OCI-LY7 (cell line): ENCODE results near the gene AVPI1. TPM values are rescaled to one million over a fixed set of nuclear protein-coding genes. Genes with fewer than 3 reads are reported as not detected.

Experiments
- BruUV-seq: library from RNA; stranded (reverse); fragments of 400-500 nt; replicated peaks from 2 replicates; lab custom pipeline; 2021; lab: Mats Ljungman, UMichigan
- CTCF ChIA-PET: fragments of 300-600 bp; sonication (Branson Sonifier 250); formaldehyde crosslinking; loops from one replicate; lab custom pipeline; 2022; ENCODE audit warnings: antibody characterized with exemption; ENCODE audit not compliant: unreplicated experiment; lab: Charles Lee
- POLR2A ChIA-PET: fragments of 300-600 bp; sonication (Branson Sonifier 250); formaldehyde crosslinking; loops from one replicate; lab custom pipeline; 2022; ENCODE audit warnings: antibody characterized with exemption; lab: Charles Lee
- DNase-seq: peaks from one replicate; pipeline ENCODE4 v3.0.0-alpha.2; 2015; ENCODE audit warnings: low spot score
- H2AFZ ChIP-seq: fragments of 200-600 bp; sonication (generic), shearing (Covaris generic); 2 replicates; pipeline ENCODE4 v1.6.1; 2014; ENCODE audit warnings: mild to moderate bottlenecking, antibody characterized with exemption, low read length, moderate library complexity
- H3K27ac ChIP-seq: fragments of 200-600 bp; sonication (generic); 2 replicates; pipeline ENCODE4 v1.5.1; 2014; ENCODE audit warnings: mixed run types, low read depth, mild to moderate bottlenecking, moderate library complexity, low read length, inconsistent platforms; ENCODE audit not compliant: poor library complexity, severe bottlenecking
- H3K36me3 ChIP-seq: fragments of 200-600 bp; sonication (generic); 2 replicates; pipeline ENCODE4 v1.6.1; 2014; ENCODE audit warnings: mild to moderate bottlenecking, antibody characterized with exemption, low read length, moderate library complexity, mixed read lengths; ENCODE audit not compliant: insufficient read depth
- H3K4me1 ChIP-seq: fragments of 200-600 bp; sonication (generic); 2 replicates; pipeline ENCODE4 v1.5.1; 2014; ENCODE audit warnings: mild to moderate bottlenecking, low read length; ENCODE audit not compliant: insufficient read depth, poor library complexity, severe bottlenecking
- H3K4me2 ChIP-seq: fragments of 200-600 bp; sonication (generic); 2 replicates; pipeline ENCODE4 v1.6.1; 2014; ENCODE audit warnings: mild to moderate bottlenecking, low read length
- H3K4me3 ChIP-seq: fragments of 200-600 bp; sonication (generic); 2 replicates; pipeline ENCODE4 v1.5.1; 2014; ENCODE audit warnings: mild to moderate bottlenecking, low read depth, low read length; ENCODE audit not compliant: poor library complexity, severe bottlenecking
- H3K79me2 ChIP-seq: fragments of 200-600 bp; sonication (generic); 2 replicates; pipeline ENCODE4 v1.6.1; 2016; ENCODE audit warnings: low read depth, mild to moderate bottlenecking, low read length, moderate library complexity, mixed read lengths; ENCODE audit not compliant: insufficient read depth
- H3K9me2 ChIP-seq: fragments of 200-600 bp; sonication (generic); 2 replicates; pipeline ENCODE4 v1.6.1; 2016; ENCODE audit warnings: mild to moderate bottlenecking, low read length, mixed read lengths; ENCODE audit not compliant: insufficient read depth
- H3K9me3 ChIP-seq: fragments of 200-600 bp; sonication (generic); 2 replicates; pipeline ENCODE4 v1.6.1; 2014; ENCODE audit warnings: mild to moderate bottlenecking, mixed run types, low read length, mixed read lengths
- H4K20me1 ChIP-seq: fragments of 200-600 bp; sonication (generic); 2 replicates; pipeline ENCODE4 v1.6.1; 2014; ENCODE audit warnings: mild to moderate bottlenecking, antibody characterized with exemption, low read length, moderate library complexity, mixed read lengths; ENCODE audit not compliant: insufficient read depth
- EZH2phosphoT487 ChIP-seq: fragments of 200-600 bp; sonication (generic); IDR thresholded peaks from 2 replicates; pipeline ENCODE4 v1.6.1; 2018; ENCODE audit warnings: low read depth, borderline replicate concordance, mild to moderate bottlenecking, mixed run types, antibody characterized with exemption, low read length, moderate library complexity, mixed read lengths
- intact Hi-C: fragments of 100-400 bp; cut with micrococcal nuclease; formaldehyde crosslinking; loops from one replicate; pipeline ENCODE4 v1.10.0; 2022; ENCODE audit not compliant: unreplicated experiment
- total RNA-seq, 2 experiments: library from RNA; depleted of rRNA in 1 of 2; stranded (reverse); fragments of >200 nt in 1 of 2; shearing (Covaris generic) in 1 of 2; gene quantifications; 2 replicates each; pipeline ENCODE4 v1.2.3, GENCODE V29; 2014 to 2022
- TF ChIP-seq, protein P1 (sequence below): fragments of 200-600 bp; sonication (generic); conservative IDR thresholded peaks from 2 replicates; pipeline ENCODE4 v1.5.1; 2014; ENCODE audit warnings: mild to moderate bottlenecking, antibody characterized with exemption, low read length, moderate library complexity, mixed read lengths

The AVPI1 gene
- total RNA-seq, 2 experiments from 2014 or later, result 3.2 to 4.6 TPM

DNA sequence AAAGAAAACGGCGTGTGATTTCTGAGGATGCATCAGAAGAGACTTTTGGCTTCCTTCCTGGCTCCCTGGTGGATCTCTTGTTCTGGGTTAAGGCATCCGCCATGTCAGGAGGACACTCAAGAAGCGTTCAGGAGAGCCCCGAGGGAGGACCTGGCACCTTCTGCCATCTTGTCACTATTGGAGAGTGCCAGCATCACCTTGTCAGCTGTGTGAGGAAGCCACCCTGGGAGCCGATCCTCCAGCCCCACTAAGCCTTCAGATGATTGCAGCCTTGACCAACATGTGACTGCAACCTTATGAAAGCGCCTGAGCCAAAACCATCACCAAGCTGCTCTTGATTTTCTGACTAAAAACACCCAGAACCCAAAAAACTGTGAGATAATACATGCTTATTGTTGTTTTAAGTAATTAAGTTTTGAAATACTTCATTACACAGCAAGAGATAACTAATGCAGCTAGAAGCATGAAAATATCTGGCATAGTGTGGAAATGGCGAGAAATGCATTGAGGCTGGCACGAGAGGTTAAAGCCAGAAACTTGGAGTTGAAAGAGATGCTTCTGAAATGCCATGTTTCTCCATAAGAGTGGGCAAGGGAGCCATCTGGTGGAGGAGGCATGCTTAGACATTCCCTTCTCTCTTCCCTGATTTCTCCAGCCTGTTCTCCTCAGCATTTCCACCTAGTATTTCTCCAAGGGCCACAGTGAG is 44.5 kb upstream of the AVPI1 start:
- ChIA-PET POLR2A (no interaction called here), CTCF (interaction anchor here (0.6 to 0.9 kb wide), 2 partner anchors 30 to 297 kb away, joined by 3 read pairs; no protein-coding TSS in a partner anchor)
- Histone ChIP-seq H2AFZ (0 out of 2 replicates have a peak overlapping the region, but pooled peaks have one; percentile 23), H3K9me3 (no peaks in the 10 kb centered on the region), H3K9me2 (no peaks in the 10 kb centered on the region), H3K27ac (no peak overlapping the region), H3K79me2 (no peaks in the 10 kb centered on the region), H3K4me1 (peaks cover 9% of the 10 kb centered on the region), H3K4me2 (no peak overlapping the region), H4K20me1 (no peaks in the 10 kb centered on the region), H3K36me3 (no peaks in the 10 kb centered on the region), H3K4me3 (no peak overlapping the region)
- TF ChIP-seq EZH2phosphoT487, result no peak
- TF ChIP-seq, protein P1, sequence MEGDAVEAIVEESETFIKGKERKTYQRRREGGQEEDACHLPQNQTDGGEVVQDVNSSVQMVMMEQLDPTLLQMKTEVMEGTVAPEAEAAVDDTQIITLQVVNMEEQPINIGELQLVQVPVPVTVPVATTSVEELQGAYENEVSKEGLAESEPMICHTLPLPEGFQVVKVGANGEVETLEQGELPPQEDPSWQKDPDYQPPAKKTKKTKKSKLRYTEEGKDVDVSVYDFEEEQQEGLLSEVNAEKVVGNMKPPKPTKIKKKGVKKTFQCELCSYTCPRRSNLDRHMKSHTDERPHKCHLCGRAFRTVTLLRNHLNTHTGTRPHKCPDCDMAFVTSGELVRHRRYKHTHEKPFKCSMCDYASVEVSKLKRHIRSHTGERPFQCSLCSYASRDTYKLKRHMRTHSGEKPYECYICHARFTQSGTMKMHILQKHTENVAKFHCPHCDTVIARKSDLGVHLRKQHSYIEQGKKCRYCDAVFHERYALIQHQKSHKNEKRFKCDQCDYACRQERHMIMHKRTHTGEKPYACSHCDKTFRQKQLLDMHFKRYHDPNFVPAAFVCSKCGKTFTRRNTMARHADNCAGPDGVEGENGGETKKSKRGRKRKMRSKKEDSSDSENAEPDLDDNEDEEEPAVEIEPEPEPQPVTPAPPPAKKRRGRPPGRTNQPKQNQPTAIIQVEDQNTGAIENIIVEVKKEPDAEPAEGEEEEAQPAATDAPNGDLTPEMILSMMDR, result peak; percentile 88
- BruUV-seq, result no TSS peak
- intact Hi-C loops, result loop anchor here (1.0 to 5.0 kb wide), 4 partner anchors 22 to 159 kb away; partner anchors contain the start of genes ANKRD2 and AVPI1
- DNase-seq, result peak; percentile 67

DNA sequence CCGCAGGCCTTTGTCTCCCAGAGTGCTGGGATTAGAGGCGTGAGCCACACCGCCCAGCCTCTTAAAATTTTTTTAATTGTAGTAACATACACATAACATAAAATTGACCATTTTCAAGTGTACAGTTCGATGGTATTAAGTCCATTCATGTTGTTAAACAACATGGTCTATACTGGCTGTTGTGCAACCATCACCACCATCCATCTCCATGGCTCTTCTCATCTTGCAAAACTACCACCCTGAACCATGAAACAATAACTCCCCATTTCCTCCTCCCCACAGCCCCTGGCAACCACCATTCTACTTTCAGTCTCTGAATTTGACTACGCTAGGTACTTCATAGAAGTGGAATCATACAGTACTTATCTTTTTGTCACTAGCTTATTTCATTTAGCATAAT is 42.0 kb upstream of the AVPI1 start:
- no peak overlapping the region for H3K4me3 ChIP-seq
- no peaks in the 10 kb centered on the region for H4K20me1 ChIP-seq
- BruUV-seq, result no TSS peak
- no peaks in the 10 kb centered on the region for H3K79me2 ChIP-seq
- no peaks in the 10 kb centered on the region for H3K9me2 ChIP-seq
- no peaks in the 10 kb centered on the region for H3K9me3 ChIP-seq
- ChIA-PET POLR2A (interaction anchor here (0.7 kb wide), 1 partner anchor 18 kb away, joined by 3 read pairs; no protein-coding TSS in a partner anchor), CTCF (no interaction called here)
- H3K4me1 ChIP-seq, result no peaks in the 10 kb centered on the region
- no peak for DNase-seq
- no peak overlapping the region for H3K27ac ChIP-seq
- H3K4me2 ChIP-seq, result no peak overlapping the region
- no peak overlapping the region for H2AFZ ChIP-seq
- TF ChIP-seq EZH2phosphoT487, result no peak
- TF ChIP-seq, protein P1, result no peak
- intact Hi-C loops, result no loop called here
- H3K36me3 ChIP-seq, result no peaks in the 10 kb centered on the region

DNA sequence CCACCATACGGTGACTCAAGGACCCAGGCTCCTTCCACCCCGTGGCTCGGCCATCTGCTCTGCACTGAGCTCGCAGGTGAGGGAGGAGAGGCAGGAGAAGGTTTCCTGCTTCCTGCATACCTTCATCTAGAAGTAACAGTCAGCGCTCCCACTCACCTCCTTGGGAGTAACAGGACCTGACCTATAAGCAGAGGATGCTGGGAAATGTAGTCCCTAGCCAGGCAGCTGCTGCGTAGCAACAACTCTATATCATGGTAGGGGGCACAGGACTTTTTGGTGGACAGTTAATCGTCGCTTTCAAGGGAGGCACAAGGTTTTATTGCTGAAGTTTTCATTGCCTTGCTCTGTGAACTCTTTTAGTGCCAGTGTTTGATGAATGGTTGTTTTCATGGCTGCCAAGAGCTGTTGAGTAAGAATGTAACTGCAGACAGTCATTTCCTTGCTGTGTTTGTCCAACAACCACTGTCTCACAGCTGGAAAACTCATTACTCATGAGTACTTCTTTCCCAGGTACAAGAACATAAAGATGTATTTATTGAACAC is 39.7 kb upstream of the AVPI1 start:
- intact Hi-C loops, result no loop called here
- DNase-seq, result no peak
- ChIA-PET CTCF (no interaction called here), POLR2A (interaction anchor here (0.8 kb wide), 1 partner anchor 9 kb away, joined by 3 read pairs; no protein-coding TSS in a partner anchor)
- no peaks in the 10 kb centered on the region for H3K4me1 ChIP-seq
- no peaks in the 10 kb centered on the region for H3K9me2 ChIP-seq
- H3K27ac ChIP-seq, result no peak overlapping the region
- no peak overlapping the region for H3K4me2 ChIP-seq
- H3K4me3 ChIP-seq, result no peak overlapping the region
- TF ChIP-seq, protein P1, result no peak
- TF ChIP-seq EZH2phosphoT487, result no peak
- H3K9me3 ChIP-seq, result no peaks in the 10 kb centered on the region
- no peak overlapping the region for H2AFZ ChIP-seq
- no peaks in the 10 kb centered on the region for H3K79me2 ChIP-seq
- no peaks in the 10 kb centered on the region for H4K20me1 ChIP-seq
- no TSS peak for BruUV-seq
- H3K36me3 ChIP-seq, result no peaks in the 10 kb centered on the region
